DMS114 treated with DMSO at 0.1 percent for 48 hours (cell line): ENCODE data around the gene C9orf50.
"Not testable (repeated sequence)": the region's sequence is repeated elsewhere in the genome, so short reads cannot be mapped to it uniquely, and the experiment has no call there.

Experiments
- DNase-seq: peaks from one replicate; lab custom pipeline; 2025; ENCODE audit not compliant: unreplicated experiment; lab: John Stamatoyannopoulos, UW

The C9orf50 gene

DNA sequence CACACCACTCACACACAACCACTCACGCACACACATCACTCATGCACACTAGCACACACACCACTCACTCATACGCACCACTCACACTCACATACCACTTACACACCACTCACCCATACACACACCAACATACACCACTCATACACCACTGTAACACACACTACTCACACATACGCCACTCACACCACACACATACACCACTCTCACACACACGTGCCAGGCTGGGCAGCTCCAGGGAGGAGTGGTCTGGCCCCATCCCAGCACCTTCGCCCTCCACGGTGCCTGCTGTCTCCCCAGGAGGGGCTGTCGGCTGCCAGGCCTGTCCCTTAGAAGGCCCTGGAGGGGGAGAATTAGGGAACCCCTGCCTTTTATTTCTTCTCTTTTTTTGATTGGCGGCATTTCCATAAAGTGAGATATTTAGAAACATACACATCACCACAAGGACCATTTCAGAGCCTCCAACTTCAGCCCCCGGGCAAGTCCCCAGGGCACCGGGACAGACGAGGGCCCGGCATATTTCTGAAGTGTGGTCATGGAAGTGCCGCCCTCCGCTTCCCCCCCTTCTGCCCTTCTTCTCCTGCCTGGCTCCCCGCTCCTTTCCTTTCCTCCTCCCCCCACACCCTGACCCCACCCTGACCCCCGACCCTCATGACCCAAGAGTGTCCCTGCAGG lies 27.3 kb upstream of the C9orf50 start:
- no peak for DNase-seq

DNA sequence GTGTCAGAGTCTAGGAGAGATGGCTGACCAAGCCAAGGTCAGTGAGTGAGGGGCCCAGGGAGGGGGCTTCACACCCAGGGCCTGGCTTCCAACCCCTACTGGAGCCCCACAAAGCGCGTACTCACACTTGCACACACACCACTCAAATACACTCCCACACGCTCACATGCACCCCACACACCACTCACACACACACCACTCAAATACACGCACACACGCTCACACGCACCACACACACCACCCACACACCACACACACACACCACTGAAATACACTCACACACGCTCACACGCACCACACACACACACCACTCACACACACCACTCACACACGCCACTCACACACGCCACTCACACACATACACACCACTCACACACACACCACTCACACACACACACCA lies 26.7 kb upstream of the C9orf50 start:
- no peak for DNase-seq

DNA sequence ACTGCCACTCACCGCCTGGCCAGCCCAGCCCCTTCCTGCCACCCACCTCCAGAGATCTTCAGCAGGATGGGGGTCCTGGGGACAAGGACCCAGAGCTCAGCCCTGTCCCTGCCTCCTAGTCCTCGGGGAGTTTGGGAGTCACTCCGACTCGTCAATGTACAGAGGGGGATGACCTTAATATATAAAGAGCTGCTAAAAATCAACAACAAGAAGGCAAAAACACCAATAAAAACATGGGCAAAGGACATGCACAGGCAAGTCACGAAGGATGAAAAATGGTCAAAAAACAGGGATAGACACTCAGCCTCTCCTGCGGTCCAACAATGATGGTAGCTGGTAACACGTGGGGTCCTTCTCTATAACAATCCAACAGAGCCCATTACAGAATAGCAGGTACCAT lies 25.8 kb upstream of the C9orf50 start:
- no peak for DNase-seq

DNA sequence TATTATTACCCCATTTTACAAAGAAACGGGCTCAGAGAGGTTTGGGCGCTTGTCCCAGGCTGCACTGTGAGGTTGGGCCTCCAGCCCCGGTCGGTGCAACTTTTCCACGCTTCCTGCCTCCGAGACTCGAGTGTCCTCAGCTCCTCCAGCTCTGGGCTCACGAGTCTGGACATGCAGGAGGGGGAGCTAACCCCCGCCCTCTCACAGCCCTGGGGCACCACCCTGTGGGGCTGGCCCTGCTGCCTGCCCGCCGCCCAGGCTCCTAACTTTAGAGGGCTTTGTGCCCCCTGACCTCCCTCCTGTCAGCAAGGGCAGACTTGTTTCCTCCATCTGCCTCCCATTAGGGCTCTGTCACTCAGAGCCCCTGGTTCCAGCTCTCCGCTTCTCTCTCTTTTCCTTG lies 25.4 kb upstream of the C9orf50 start:
- DNase-seq = no peak

DNA sequence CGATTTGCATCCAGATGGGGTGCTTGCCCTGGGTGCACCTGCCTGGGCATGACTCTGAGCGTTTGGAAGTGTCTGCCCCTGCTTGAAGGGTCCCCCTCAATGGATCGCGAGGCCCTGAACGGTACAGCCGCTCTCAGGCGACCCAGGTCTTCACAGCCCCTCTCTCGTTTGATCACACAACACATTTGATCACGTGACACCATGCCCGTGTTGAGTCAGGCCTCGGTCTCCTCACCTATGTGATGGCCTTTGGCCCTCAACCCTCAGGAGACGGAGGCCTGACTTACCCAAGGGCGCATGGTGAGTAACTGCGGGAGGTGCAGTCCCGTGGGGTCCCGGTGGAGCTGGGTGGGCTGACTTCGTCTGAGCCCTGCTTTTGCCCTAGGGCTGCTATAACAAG lies 24.0 kb upstream of the C9orf50 start:
- no peak for DNase-seq

DNA sequence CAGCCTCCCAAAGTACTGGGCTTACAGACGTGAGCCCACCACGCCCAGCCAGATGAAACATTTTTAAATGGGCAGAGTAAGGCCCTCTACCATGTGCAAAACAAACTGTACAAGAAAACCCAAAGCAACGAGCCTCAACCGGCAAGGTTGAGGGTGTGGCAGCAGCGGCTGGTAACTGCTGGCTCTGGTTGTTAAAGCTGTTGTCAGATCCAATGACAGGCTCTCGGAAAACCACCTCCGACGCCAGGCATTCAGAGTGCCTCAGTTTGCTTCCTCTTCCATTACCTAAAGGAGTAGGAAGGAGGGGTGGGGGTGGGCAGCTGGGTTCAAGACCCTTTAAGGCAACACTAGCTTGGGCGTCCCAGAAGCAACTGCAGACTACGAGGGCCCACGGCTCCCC lies 23.5 kb upstream of the C9orf50 start:
- DNase-seq = no peak

DNA sequence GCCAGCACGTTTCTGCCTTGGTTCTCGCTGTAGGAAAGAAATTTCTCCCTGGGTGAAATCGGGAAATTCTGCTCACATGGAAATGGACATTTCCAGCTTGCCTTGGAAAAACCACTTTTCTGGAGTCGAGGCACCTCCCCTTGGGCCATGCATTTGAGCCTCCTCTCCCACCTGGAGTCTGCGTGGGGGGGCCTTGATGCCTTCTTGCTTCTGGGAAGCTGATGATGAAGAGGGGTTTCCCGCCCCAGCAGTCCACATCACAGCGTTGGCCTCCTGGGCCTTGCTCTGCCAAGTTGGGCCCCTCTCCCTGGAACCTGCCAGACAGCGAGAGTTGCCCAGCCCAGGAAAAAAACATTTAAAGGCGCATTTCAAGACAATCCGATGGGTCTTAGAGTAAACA lies 22.8 kb upstream of the C9orf50 start:
- no peak for DNase-seq

DNA sequence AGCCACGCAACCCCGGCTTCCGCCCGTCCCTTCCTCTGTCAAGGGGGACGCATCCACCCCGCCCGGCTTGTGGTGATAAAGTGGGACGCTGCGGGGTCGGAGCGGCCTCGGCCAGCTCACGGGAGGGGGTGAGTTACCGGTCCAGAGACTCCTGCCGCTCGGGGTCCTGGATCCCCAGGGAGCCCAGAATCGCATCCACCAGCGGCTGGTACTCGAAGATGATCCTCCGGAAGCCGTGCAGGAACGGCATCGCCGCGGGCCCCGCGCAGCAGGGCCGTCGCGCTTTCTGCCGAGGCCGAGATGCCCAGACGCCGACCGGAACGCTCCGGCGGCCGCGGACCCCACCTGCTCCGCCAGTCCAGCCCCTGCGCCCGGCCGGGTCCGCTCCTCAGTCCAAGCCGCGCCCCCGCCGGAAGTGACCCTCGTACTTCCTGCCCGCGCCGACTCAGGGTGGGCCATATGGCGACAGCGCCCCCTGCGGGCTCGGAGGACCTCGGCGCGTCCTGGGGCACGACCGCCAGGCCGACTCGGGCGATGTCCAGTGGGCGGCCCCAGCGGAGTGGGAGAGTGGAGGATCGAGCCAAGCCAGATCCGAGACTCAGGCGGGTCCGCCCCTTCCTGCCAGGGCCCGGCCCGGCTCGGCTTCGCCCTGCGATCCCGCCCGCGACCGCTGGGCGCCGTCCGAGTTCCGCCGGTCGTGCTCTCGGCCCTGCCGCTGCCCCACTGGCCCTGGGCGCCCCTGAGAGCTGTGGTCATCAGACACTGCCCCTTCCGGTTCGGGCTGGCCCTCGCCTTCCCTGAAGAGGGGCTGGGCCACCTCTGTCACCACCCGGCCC lies 21.1 kb upstream of the C9orf50 start, which contains the start of gene ASB6:
Gene ASB6, minus strand, starts transcription at position 402 of the 836 bp plus-strand sequence. Its CDS starts 152 bp downstream, at position 250.
- peak; percentile 75 for DNase-seq

DNA sequence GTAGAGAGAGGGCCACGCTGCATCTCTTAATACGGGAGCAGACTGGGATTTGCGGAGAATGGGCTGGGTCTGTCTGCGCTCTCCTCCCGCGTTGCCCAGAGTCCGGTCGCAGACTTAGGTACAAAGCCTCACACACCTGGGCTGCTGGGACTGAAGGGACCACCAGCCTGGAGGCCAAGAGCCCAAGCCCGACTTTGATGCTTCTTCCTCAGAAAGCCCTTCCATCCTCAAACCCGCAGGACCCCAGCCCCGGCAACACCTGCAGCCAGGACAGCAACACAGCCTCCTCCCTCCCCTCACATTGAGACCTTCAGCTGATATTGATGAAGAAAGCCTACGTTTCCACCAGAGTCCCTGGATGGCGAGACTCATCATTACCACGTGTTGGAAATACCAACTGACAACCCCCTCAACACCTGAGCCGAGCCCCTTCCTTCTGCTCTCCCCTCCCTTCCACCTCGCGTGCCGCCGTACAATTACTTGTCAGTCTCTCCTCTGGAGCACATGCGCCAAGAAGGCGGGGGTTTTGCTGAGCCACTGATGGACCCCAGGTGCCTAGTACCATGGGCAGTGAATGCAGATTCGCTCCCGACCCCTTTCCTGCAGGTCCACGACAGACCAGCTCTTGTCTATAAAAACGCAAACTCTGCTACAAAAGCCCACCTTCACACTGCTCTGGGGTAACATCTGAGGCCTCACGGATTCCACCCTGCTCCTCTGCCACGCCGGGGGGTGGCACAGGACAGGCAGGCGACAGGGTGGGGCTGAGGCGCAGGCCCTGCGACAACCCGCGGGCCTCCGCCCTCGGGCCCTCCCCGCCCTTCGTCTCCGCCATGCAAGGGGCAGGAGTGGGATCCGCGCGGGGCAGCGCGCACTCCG lies 20.2 kb upstream of the C9orf50 start:
- no peak for DNase-seq

DNA sequence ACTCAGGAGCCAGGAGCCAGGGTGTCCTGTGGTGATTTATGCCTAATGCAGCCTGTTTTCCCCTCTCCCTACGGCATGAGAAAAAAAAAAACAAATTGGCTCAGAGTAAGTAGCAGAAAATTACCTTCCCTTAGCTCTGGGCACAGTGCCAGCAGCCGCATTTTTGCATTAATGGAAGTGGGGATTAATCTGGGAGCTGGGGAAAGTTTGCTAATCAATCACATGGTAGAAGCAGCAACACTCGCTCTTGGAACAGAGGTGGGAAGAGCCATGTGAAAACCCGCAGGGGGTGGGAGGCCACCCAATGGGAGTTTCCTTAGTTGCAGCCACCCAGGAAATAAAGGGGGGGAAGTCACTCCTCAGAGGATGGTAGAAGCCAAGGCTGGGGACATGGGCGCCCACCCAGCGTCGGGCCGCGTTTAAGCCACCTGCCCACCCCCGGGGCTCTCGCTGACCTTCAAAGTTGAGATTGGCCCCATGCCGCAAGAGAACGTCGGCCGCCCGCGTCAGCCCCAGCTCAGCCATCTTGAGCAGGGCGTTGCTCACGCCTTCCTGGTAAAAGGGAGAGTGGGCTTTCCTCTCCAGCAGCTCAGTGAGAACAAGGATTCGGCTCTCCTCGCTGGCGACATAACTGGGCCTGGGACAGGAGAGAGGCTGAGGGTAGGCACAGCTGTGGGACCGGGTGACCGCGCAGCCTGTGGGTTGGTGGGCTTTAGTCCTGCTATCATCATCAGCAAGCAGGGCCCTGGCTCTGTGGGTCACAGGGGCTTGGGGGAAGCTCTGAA lies 19.4 kb upstream of the C9orf50 start:
- no peak for DNase-seq

DNA sequence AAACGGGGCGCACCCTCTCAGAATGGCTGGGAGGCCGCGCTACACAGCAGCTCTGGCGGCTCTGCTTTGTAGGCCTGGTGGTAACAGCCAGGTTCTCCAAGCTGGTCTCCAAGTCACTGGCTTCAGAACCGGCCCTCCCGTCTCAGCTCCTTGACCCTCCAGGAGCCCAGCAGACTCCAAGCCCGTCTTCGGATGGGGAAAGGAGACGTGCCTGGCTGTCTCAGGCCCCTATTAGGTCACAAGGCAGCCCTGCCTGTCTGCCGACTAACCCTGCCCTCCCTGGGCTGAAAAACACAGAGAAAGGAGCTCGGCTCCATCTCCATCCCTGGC lies 18.8 kb upstream of the C9orf50 start:
- no peak for DNase-seq

DNA sequence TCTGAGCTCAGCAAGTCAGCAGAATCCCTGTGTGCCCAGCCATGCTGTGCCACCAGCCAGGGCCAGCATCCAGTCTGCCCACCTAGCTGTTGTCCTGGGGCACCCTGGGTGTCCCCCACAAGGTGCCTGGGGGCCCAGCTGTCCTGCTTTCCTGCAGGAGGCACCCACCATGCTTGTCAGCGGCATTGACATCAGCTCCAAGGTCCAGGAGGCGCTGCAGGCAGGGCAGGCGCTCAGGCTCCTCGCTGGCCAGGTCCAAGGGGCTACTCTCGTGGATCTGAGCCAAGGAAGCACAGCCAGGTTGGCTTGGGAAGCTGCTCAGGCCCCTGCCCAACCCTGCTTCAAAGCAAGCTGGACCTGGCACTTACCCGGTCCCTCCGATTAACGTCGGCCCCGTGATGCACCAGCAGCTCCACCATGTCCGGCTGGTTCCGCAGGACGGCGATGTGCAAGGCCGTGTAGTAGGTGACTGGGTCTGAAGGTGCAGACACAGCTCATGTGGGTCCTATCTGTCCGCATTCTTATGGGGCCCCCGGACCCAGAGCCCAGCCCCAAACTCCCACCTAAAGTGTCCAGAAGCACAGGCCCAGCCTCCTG lies 18.2 kb upstream of the C9orf50 start:
- DNase-seq = no peak

DNA sequence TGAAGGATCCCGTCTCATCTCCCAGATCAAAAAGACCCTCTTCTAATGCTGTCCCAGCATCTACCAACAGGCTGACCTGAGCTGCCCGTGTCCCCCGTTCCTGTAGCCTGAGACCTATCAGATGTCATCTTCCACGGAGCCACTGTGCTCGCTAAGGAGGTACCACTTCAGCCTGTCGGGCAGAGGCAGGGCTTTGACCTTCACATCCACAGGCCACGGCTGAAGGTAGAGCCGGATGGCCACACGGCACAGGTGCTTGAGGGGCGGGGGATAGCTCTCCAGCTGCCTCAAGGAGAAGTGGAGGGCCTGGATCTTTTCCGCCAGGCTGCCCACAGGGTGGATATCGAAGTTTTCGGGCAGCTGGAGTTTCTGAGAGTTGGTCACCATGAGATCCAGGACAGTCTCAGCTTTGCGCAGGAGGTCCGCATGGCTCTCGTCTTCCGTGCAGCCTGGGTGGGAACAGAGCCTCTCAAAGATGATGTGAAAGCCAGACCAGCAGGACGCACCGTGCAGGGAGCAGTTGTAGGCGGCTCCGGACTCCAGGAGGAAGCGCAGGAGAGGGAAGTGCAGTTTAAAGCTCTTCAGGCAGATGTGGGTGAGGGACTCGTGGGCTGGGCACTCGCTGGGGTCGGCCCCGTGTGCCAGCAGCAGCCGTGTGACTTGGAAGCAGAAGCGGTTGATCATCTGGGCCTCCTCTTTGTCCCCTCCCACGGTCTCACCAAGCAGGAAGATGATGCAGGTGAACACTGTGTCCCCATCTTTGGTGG lies 17.0 kb upstream of the C9orf50 start:
- no peak for DNase-seq

DNA sequence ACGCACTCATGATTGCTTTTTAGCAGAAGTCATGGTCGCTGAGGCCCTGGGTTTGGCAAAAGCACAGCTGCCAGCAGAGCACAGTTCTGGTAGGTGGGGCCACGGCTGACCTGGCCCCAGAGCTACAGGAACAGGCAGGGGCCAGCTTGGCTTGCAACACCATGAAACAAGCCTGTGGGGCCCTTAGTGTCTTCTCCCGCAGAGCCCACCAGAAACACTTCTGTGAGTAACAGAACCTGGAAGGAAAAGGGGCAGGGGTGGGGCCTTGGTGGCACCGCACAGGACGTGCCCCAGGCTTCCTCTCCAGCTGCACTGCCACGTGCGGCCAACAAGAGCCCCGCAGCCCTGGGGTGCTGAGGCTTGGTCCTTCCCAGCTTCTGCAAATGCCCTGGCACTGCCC lies 16.2 kb upstream of the C9orf50 start:
- DNase-seq = no peak

DNA sequence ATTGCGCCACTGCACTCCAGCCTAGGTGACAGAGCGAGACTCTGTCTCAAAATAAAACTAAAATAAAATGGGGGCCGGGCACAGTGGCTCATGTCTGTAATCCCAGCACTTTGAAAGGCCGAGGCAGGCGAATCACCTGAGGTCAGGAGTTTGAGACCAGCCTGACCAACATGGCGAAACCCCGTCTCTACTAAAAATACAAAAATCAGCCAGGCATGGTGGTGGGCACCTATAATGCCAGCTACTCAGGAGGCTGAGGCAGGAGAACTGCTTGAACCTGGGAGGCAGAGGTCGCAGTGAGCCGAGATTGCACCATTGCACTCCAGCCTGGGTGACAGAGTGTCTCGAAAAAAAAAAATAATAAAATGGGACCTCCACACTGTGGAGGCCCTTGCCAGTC lies 15.4 kb upstream of the C9orf50 start:
- DNase-seq = not testable (repeated sequence)

DNA sequence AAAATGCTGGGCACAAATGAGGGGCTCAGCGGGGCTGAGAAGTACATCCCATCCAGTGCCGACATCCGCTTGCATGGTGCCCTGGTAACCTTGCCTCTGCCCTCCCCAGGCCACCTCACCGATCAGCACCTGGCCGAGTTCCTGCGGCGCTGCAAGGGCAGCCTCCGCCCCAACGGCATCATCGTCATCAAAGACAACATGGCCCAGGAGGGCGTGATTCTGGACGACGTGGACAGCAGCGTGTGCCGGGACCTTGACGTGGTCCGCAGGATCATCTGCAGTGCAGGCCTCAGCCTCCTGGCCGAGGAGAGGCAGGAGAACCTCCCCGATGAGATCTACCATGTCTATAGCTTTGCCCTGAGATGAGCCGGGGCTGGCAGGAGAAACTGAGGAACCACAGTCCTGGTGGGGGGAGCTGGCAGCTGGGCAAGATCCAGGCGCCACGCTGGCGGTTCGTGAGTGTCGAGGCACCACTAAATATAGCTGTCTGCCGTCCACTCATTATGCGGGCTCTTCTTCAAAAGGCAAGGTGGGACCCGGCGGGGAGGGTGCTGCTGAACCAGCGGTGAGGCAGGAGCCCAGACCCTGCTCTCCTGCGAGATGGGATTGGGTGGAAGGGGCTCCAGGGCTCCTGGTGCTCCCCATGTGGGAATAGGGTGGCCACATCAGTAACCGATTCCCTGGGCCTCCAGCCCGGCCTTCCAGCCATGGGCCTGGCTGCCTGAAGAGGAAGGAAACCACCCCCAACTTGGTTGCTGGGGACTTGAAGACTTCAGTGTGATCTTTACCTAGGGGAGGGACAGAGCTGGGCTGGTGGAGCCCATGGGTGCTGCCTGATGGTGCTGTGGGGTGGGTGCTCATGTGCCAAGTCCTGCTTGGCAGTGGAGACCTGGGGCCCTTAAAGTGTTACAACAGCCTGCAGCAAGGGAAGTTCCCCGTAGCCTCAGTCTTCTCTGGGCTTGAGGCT lies 14.5 kb upstream of the C9orf50 start:
- no peak for DNase-seq

DNA sequence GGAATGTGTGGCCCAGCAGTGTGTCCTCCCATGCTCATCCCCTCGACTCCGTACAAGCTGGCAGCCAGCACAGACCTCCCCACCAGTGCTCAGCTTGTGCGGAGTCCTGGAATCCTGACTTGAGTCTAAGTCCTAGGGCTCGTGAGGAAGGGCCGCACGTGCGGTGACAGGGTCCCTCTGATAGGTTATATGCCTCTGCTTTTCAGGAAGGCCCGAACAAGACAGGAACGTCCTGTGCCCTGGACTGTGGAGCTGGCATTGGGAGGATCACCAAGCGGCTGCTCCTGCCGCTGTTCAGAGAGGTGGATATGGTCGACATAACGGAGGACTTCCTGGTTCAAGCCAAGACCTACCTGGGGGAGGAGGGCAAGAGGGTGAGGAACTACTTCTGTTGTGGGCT lies 12.9 kb upstream of the C9orf50 start:
- DNase-seq = no peak

DNA sequence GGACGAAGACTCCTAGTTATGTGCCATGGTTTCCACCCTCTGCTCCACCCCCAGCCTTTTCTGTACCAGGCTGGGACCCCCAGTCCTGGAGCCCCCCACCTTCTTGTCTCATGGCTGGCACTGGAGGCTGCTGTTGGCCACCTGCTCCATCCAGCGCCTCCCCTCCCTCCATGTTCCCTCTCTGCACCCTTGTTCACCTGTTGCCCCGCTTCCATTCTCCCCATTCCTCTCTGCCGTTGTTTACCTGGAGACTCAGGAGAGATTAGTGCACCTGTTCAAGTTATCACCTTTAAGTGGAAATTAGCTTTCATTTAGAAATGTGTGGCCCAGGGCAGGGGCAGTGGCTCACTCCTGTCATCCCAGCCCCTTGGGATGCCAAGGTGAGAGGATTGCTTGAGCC lies 12.3 kb upstream of the C9orf50 start:
- no peak for DNase-seq

DNA sequence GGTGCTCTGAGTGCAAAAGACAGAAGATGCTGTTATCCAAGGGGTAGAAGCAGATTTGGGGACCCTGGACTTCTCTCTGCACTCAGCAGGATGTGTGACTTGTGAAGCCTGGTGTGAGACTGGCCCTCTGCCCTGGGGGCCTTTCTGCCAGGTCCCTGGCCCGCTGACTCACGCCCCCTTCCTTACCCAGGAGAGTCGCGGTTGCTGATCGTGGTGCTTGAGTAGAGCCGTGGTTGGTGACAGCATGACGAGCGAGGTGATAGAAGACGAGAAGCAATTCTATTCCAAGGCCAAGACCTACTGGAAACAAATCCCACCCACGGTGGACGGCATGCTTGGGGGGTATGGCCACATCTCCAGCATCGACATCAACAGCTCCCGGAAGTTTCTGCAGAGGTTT lies 11.6 kb upstream of the C9orf50 start:
- DNase-seq = no peak
